ENCODE measurements around the gene ARF6.
"Not testable (repeated sequence)": the region's sequence is repeated elsewhere in the genome, so short reads cannot be mapped to it uniquely, and the experiment has no call there.

GRCh38 chr14:49939215-49939614 lies 46.3 kb downstream of the ARF6 start:
- not testable (repeated sequence) for TF ChIP-seq RAD21 (conservative IDR thresholded peaks at IDR 0.05 in 1 of 2, IDR thresholded peaks at IDR 0.05 in 1 of 2); CTCF (IDR thresholded peaks at IDR 0.05); KDM5A (IDR thresholded peaks at IDR 0.05); EP300 (IDR thresholded peaks at IDR 0.05); ESRRA (IDR thresholded peaks at IDR 0.05; ENCODE audit: borderline replicate concordance, low read length); FOSL2 (IDR thresholded peaks at IDR 0.05); FOSL2 (CRISPR knock-in tag; IDR thresholded peaks at IDR 0.05); KDM1A (IDR thresholded peaks at IDR 0.05; ENCODE audit: low read depth); POLR2A (IDR thresholded peaks at IDR 0.05; ENCODE audit: low read length); ZSCAN20 (CRISPR knock-in tag; IDR thresholded peaks at IDR 0.05); JUN (IDR thresholded peaks at IDR 0.05); PBX3 (IDR thresholded peaks at IDR 0.05); RCOR1 (IDR thresholded peaks at IDR 0.05; ENCODE audit: low read depth, low read length)

All from A549 (cell line).